Fibroblast of pulmonary artery (primary cell): ENCODE results near the gene POLR1D.

ENCODE experiments used
- DNase-seq: peaks from one replicate; pipeline ENCODE4 v3.0.0-alpha.2; 2010; ENCODE audit warnings: low read depth
- H3K4me3 ChIP-seq: replicated peaks from 2 replicates; pipeline ENCODE4 v1.5.1; 2011; ENCODE audit warnings: low read depth, mild to moderate bottlenecking, control low read depth, low read length, moderate library complexity
- TF ChIP-seq, protein P1 (sequence below): IDR thresholded peaks from 2 replicates; pipeline ENCODE4 v1.5.1; 2011; ENCODE audit warnings: mild to moderate bottlenecking, control low read depth, low read length, inconsistent platforms; ENCODE audit errors: missing control alignments

POLR1D gene

DNA sequence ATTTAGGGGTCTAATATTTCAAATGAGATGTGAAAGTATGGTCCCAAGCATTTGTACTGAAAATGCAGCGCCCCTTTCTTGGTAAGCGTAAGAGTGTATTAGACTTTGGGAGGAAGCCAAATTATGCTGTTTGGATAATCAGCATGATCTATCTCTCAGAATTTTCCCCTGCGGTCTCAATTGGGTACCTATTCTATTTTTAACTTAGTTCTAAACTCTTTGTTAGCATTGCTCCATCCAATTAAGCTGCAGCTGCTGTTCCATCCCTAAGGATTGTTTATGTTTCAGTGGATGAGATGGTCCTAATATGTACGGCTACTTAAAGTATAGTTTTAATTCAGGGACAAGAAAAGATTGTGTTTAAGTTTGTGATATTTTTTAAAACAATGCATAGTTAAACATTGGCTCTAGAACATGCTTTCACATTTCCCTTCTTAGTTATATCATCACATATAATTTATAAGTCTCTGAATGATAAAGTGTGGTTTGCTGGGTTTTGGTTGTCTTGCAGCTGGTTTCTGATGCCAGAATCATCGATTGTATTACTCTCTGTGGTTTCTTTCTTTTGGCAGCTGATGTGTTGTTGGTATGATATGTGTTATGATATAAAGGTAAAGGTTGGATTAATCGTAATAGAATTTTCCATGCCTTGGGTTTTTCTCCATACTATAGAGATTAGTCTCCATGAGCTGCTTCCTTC lies 15.0 kb downstream of the POLR1D start:
- no peak overlapping the region for H3K4me3 ChIP-seq
- DNase-seq = no peak
- TF ChIP-seq, protein P1, sequence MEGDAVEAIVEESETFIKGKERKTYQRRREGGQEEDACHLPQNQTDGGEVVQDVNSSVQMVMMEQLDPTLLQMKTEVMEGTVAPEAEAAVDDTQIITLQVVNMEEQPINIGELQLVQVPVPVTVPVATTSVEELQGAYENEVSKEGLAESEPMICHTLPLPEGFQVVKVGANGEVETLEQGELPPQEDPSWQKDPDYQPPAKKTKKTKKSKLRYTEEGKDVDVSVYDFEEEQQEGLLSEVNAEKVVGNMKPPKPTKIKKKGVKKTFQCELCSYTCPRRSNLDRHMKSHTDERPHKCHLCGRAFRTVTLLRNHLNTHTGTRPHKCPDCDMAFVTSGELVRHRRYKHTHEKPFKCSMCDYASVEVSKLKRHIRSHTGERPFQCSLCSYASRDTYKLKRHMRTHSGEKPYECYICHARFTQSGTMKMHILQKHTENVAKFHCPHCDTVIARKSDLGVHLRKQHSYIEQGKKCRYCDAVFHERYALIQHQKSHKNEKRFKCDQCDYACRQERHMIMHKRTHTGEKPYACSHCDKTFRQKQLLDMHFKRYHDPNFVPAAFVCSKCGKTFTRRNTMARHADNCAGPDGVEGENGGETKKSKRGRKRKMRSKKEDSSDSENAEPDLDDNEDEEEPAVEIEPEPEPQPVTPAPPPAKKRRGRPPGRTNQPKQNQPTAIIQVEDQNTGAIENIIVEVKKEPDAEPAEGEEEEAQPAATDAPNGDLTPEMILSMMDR = no peak

DNA sequence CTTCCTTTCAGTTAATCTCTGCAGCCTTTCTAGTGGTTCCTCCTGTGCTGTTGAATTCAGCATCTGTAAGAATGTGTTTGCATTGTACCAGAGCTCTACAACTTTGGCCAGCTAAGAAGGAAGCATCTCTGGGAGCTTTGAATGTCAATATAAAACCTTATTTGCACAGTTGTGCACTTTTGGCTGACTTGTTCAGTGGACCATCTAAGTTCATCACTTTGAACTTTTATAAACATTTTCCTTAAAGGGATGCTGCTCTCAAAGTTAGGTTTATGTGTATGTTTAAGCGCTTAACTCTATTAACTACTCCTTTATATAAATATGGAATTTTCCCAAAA lies 15.6 kb downstream of the POLR1D start:
- TF ChIP-seq, protein P1 = no peak
- H3K4me3 ChIP-seq = no peak overlapping the region
- no peak for DNase-seq

- no peak for DNase-seq
- TF ChIP-seq, protein P1 = no peak
- H3K4me3 ChIP-seq = no peak overlapping the region
Observed at GRCh38 chr13:27638001-27638400, 16.3 kb downstream of the POLR1D start.

DNA sequence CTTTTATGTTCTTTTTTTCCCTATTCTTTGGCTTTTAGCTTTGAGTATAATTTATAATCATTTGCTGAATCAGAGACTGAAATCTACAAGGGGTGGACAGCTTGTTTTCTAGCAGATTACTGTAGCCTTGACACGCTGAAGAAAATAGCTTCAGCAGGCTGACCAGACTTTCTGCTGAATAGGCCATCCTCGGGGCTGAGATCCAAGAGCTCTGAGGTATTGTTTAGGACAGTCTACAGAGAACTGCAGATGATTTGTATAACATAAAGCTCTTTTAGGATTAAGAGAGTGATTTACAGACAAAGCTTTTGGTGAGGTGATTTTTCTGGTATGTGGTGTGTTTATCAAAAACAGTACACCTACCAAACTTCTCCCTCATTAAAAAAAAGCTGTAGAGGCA lies 16.8 kb downstream of the POLR1D start:
- peak; percentile 43 for DNase-seq
- TF ChIP-seq, protein P1 = no peak
- H3K4me3 ChIP-seq = no peak overlapping the region

GRCh38 chr13:27639186-27639585 lies 17.5 kb downstream of the POLR1D start:
- DNase-seq = no peak
- H3K4me3 ChIP-seq = no peak overlapping the region
- TF ChIP-seq, protein P1 = no peak

DNA sequence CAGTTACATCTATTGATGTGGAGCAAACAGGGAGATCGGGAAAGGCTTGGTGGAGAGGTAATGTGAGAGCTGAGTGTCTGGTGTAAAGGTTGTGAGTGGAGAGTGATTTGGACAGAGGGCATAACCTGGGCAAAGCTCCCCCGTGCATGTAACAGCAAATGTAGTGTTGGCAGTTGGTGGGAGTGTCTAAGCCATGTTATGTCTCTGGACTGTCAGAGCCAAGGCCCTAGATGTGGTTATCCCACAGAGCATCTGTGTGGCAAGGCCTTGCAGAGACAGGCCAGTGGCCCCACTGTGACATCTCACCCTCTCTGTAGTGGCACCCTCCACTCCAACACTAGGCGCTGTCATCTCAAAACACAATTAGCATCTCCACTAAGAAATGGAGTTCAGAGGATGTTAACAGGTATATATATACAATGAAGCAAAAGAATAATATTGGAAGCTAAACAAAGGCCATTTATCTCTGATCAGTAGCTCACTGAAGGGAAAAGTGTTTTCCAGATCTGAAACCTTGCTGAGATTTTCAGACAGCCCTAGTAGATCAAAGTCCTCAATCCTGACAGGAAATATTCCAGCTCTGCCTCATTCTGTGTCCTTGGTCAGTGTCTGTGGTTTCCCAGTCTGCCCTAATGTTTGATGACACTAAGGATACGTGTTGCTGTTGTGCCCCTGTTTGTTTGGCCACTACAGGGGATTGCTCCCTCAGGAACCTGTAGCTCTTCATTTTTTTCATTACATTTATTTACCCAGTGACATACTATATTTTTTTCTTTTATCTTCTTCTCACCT lies 20.2 kb downstream of the POLR1D start:
- H3K4me3 ChIP-seq = no peak overlapping the region
- DNase-seq = no peak
- TF ChIP-seq, protein P1 = no peak
